Stimulated activated CD8-positive, alpha-beta memory T cell treated with anti-CD3 and anti-CD28 coated beads, Interleukin-12 subunit alpha, Interleukin-12 subunit beta, amount 100 ng/mL, for 1 hour (primary cell): ENCODE data around the gene COPA.
"Not testable (repeated sequence)": the region's sequence is repeated elsewhere in the genome, so short reads cannot be mapped to it uniquely, and the experiment has no call there.

Experiments
- DNase-seq: peaks from one replicate; pipeline ENCODE4 v3.0.0-alpha.2; 2020; ENCODE audit warnings: low read depth

COPA gene

DNA sequence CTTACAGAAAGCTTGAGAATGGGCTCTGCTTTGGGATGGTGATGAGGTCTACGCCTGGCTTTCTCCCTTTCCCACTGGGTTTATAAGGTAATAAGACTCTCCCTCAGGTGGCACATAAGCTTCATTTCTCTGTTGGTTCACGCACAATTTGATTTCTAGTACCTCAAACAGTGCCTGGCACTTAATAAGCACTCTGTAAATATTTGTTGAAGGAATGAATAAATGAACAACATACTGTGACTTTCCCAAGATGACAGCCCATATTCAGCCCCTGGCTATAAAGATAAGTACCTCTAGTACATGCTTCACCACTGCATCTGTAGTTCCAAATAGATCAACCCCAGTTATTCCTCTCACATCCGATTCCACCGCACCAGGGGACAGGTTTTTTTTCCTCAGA lies 17.8 kb downstream of the COPA start:
- DNase-seq, result no peak

DNA sequence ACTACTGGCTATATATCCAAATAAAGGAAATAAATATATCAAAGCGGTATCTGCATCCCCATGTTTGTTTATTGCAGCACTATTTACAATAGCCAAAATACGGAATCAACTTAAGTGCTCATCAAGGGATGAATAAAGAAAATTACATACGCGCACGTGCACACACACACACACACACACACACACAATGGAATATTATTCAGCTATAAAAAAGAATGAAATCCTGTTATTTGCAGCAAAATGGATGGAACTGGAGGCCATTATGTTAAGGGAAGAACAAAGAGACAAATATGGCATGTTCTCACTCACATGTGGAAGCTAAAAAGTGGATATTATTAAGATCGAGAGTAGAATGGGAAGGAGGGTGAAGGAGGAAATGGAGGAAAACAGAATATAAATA lies 20.2 kb downstream of the COPA start:
- DNase-seq, result no peak

DNA sequence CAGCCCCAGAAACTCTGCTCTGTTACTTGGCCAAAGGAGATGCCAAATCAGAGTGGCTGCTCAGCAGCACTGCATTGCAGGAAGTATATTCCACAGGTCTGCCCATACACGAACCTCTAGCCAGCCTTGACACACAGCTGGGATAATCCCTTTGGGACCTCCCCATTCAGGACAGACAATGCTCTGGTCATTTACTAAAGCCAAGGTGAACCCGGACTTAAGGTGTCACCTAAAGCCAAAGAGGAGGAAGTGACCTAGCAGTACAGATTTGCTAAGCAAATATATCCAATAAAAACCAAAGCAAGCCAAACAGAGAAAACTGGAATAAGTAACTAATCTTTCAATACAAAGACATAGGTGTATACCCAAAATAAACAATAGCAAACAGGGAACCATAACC lies 27.7 kb downstream of the COPA start:
- DNase-seq, result no peak

DNA sequence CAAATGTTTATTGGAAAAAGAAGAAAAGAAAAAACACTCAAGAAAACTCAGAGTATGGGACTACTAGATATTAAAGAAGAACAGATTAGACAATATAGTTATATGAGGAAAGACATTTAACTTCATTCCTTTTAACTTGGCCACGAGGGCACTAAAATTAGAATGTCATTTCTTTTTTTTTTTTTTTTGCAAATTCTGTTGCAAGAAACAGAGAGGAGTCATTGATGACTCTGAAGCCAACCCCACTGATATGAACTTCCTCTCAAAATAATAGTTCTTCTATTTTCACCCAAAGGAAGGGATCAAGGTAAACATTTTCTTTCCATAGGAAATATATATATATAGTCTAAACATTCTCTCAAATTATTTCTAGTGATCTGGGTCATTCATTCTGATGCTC lies 33.5 kb downstream of the COPA start:
- DNase-seq, result no peak

DNA sequence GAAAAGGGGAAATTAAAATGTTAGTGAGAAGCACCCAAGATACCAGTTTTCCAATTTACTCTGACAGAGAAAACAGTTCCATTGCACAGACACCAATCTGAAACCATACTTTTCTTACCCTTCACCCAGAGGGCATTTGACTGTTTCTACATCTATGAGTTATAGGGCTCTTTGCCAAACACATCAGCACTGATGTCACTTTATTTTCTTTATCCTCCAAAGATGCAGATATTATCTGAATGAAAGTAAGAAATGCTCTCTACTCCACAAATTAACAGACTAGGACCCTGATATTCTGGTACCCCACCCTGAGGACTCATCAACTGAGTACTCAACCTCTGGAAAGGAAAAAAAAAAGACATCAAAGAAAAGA lies 33.9 kb downstream of the COPA start:
- no peak for DNase-seq

DNA sequence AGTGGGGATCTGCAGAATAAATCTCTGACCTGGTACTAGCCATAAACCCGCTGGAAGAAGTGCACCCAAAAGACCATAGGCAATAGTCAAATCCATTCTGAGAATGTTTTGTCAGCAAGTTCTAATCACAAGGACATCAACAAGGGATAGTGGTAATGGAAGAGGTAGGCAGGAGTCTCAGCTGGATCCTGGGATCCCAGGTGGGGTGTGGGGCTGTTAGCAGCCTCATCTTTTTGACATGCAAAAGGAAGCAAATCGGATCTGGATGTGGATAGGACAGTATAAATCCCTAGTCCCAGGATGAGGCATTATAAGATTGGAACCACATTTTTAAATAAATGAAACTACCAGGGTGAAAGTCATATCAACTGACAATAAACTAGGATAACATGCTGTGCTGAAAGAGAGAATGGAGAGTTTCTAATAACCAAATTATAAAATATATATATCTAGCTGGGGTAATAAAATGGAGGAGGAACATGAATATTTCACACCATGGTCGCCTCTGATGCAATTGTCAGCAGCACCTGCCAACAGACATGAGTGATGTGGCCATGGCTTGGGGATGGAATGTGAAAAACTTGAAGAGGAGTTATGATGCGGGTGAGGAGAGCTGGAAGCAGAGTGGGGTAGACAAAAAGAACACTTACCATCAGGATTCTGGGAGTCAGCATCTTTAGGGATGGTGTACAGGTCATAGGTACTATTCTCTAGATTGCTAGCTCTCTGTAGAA lies 34.4 kb downstream of the COPA start:
- no peak for DNase-seq

DNA sequence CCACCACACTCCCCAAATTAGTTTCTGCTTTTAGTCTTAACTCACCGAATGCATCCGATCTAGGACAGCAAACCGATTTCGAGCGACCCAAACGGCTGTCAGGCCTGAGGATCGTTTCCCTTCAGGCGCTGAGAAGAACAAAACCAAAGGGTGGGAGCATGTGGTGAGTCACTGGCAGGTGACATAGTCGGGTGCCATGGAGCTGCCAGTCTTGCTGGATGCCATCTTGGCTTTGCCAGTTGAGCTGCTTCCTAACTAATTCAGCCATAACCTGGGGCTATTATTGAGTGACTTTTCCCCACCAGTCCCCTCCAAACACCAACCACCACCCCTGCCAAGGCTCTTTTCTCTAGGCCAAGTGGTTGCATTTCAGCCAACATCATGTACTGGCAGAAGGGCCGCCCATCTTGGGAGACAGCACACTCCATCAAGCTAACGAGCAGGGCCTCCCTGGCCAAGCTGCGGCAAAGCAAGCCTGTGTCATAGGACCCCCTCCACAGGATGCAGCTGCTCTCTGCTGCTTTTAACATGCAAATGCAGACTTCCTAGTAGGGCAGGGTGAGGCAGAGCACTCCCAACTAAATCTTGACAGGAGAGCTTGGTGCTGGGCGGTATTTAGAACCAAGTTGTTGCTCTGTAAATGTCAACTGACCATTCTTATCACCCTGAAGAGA lies 35.8 kb downstream of the COPA start:
- no peak for DNase-seq

DNA sequence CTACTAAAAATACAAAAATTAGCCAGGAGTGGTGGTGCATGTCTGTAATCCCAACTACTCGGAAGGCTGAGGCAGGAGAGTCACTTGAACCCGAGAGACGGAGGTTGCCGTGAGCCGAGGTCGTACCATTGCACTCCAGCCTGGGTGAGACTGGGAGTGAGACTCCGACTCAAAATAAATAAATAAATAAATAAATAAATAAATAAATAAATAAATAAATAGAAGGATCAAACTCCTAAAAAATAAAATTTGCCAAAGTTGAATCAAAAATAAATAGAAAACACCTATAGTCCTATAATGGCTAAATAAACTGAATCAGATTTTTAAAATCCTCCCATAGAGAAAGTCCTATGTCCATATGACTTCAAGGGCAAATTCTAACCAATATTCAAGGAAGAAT lies 42.9 kb downstream of the COPA start:
- DNase-seq, result no peak

DNA sequence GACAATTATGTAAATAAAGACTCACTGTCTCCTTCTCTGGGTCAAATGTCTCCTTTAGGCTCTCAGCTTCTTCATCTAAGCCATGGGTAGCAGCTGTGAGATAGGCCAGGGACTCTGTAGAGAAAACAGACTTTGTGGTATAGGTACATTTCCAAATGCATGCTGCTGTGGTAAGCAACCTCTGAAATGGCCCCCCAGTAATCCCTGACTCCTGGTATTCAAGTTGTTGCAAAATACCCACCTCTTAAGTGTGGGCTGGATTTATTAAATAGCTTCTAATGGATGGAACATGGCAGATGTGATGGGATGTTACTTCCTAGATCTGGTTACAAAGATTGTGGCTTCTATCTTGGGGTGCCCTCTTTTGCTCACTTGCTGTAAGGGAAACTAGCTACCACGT lies 47.0 kb downstream of the COPA start:
- DNase-seq, result no peak

DNA sequence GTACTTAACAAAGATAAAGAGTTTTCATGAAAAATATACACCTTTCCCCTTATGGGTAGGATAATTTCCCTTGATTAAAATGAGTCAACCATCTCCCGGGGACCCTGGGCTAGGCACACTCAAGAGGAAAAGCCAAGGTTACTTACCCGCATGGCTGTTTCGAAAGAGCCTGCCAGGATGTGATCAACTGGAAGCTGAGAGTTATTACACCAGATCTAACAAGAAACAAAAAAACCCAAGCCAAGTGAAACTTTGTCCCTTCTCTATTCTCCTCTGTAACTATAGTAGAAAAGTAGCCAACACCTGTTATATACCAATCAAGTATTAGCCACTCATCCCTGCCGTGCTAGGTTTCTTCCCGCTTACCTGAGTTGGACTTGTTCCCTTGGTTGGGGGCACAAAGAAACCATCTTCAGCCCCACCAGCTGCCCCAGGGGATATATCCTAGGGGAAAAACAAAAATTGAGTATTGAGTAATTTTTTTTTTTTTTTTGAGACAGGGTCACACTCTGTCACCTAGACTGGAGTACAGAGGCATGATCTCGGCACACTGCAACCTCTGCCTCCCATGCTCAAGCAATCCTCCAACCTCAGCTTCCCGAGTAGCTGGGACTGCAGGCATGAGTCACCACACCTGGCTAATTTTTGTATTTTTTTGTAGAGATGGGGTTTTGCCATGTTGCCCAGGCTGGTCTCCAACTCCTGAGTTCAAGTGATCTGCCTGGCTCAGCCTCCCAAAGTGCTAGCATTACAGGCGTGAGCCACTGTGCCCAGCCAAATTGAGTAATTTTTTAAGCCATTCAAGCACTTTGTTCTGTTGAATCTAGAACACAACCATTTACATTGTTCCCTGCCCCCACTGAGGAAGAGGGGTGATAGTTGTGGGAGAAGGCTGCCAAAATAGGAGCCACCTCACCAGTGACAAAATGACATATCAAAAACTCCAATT lies 49.8 kb downstream of the COPA start:
- no peak for DNase-seq

DNA sequence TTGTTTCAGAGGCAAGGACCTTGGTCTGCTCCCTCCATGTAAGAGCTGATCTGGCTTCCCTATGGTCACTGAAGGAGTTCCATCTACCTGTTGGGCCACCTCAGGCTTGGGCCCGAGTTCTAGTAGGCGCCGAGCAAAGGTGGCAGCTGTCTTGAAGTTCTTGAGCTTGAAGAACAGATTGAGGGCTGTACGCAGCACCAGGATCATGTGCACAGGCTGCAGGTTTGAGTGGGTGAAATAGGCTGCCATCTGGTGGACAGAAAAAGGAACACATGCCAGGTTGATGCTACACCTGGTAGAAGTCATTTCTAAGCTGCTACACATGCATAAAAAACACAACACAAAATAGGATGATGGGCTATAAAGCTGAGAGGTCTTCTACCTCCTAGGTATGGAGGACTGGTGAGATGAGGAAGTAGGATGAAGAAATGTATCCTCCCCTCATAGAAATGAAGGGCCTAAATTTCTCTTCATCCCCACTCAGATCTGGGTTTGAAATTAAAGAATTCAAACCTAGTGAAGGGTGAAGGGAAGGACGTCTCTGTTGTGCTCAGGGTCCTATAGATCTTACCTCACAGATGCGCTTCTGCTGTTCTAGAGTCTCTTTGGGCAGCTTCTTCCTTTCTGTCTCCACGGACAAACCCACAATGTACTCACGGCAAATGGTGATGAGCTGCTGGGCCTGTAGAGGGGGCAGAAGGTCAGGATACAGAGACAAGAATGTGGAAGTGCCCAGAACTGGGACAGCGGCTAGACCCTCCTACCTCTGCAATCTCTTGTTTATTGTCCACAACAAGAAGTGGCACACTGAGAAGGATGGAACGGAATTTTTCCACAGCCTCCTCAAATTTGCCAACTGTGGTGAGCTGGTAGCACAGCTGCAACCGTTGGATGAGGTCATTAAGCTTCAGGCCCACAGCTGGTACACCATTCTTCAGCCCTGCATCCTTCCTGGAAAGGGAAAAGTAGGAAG lies 51.5 kb downstream of the COPA start:
- peak; percentile 38 for DNase-seq

DNA sequence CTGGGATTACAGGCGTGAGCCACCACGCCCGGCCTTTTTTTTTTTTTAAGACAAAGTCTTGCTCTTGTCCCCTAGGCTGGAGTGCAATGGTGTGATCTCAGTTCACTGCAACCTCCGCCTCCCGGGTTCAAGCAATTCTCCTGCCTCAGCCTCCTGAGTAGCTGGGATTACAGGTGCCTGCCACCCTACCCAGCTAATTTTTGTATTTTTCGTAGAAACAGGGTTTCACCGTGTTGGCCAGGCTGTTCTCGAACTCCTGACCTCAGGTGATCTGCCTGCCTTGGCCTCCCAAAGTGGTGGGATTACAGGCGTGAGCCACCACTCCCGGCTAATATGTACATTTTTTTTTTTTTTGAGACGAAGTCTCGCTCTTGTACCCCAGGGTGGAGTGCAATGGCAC lies 55.3 kb downstream of the COPA start:
- not testable (repeated sequence) for DNase-seq

DNA sequence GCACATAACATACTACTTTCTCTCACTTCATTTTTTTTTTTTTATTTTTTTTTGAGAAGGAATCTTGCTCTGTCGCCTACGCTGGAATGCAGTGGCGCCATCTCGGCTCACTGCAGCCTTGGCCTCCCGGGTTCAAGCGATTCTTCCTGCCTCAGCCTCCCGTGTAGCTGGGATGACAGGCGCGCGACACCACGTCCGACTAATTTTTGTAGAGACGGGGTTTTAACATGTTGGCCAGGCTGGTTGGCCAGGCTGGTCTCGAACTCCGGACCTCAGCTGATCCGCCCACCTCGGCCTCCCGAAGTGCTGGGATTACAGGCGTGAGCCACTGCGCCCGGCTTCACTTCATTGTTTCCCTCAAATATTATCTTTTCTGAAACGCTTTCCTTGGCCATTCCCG lies 57.5 kb downstream of the COPA start:
- no peak for DNase-seq

DNA sequence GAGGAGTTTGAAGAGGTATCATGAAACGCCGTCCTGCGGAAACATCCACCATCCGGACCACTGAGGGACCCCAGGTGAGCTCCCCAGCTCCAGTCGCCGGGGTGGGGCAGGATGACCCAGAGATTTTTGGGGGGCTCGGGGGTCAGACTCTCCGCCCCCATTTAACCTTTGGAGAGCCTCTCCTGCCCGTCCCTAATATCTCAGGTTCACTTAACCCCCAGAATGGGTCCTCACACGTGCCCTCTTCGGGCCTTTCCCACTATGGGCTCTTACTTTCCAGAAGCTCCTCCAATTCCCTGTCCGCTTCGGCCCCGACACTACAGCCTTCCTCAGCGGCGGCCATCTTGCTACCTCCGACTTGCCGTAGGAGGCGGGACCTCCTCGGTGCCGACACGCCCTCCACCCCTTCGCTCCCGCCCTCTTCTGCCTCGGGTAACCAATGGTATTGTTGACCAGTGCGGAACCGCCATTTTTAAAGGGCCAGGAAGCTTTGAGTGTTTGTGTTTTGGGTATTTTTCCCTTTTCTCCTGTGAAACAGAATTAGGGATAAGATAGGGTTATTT lies 58.2 kb downstream of the COPA start, which contains the start of gene PEX19:
Gene PEX19 (minus strand): TSS at position 352 of the 563 bp plus-strand sequence. CDS start 9 bp downstream, at position 343.
- peak; percentile 90 for DNase-seq

DNA sequence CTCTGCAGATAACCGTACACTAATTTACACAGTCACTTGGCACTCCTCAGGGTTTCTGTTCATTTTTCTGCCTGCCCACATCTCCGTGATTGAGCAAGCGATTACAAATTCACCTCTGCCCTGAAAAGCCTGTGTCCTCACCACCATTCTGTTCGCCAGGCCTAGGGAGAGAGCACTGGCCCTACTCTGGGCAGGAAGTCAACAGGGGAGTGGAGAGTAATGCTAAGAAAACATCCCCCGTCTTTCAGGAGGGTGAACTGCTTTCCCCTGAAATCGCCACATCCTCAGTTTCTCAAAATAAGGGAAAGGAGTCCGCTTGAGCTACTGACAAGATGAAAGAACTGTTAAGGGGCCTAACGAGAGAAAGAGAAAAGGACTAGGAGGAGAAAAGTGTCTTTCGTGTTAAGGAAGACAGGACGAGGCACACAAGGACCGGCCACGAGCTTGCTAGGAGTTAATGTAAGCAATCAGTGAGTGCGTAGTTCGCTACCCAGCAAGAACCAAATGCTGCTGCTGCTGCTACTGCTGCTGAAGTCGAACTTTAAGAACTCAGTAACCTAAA lies 58.7 kb downstream of the COPA start:
- DNase-seq, result no peak

DNA sequence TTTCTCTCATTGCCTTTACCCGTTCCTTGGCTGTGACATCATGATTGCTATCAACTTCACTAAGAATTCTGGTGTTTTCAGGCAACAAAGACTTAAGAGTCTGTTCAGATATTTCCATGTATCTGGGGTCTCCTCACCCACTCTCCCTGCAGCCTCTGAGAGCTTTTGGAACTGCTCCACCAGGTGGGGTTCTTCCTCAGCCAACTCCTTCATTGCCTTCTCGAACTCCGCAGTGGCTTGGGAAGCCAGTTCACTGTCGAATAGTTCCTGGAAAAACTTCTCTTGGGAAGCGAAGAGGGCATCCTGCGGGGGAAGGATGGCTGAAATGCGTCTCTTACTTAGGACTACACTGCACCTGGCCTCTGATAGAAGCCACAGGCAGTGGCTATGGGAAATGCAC lies 60.2 kb downstream of the COPA start:
- DNase-seq, result no peak

DNA sequence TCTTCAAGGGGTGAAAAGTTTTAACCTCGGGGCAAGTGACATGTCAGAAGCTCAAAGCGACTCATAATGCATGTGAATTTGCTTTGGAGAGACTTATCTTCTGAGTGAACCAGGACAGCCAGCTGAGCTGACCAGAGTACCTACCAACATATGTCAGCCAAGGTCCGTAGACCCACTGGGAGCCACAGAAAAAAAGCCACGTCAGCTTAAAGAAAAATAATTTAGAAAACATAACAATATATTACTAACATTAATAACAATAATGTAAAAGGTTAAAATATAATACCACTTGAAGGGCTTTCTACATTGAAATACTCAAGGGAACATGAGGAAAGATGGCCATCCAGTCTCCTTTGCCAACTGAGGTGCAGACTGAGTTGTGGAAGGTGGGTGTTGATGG lies 65.1 kb downstream of the COPA start:
- no peak for DNase-seq

DNA sequence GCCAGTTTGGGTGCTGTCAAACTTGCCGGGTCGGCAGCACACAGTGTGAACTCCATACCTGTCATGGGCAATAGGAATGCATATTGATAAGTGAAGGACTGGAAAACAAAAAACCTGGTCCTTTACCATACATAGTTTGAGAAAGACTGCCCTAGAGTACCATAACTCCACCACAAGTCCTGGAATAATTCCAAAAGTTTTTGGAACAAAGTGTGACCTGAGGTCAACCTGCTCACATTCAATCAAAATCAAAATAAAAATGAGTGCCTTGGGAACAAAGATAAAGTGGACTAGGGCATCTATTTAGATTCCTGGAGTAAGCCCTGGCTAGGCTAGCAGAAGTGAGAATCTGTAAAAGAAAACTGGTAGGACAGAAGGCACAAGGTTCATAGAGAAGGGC lies 65.7 kb downstream of the COPA start:
- DNase-seq, result no peak

DNA sequence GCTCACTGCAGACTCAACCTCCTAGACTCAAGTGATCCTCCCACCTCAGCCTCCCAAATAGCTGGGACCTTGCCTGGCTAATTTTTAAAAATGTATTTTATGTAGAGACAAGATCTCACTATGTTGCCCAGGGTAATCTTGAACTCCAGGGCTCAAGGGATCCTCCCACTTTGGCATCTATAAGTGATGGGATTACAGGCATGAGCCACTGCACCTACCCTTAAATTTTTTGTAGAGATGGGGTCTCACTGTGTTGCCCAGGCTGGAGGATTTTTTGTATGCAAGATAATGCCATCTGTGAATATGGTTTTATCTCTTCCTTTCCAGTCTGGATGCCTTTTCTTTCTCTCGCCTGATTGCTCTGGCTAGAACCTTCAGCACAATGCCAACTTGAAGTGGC lies 72.0 kb downstream of the COPA start:
- no peak for DNase-seq

DNA sequence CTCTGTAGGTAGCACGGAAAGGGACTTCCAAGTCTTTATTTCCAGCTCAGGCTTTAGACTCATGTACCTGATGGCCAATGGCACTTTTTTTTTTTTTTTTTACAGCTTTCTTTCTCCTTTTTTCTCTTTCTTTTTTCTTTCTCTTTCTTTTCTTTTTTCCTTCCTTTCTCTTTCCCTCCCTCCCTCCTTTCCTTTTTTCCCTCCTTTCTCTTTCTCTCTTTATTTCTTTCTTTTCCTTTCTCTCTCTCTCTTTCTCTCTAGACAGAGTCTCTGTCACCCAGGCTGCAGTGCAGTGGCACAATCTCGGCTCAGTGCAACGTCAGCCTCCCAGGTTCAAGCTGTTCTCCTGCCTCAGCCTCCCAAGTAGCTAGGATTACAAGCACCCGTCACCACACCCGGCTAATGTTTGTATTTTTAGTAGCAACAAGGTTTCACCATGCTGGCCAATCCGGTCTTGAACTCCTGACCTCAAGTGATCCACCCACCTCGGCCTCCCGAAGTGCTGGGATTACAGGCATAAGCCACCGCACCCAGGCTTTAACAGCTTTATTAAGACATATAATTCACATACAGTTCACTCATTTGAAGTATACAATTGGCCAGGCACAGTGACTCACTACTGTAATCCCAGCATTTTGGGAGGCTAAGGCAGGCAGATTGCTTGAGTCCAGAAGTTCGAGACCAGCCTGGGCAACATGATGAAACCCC lies 75.6 kb downstream of the COPA start:
- no peak for DNase-seq
